GM21367 (cell line): Measurements from ENCODE around the gene AKAP13.
A peak's percentile ranks its signal among the peaks of the same experiment; 100 is the strongest.
"Not testable (repeated sequence)": the region's sequence is repeated elsewhere in the genome, so short reads cannot be mapped to it uniquely, and the experiment has no call there.

ENCODE experiments used
- ATAC-seq: cut with Tn5 transposase; IDR thresholded peaks from one replicate; pipeline ENCODE4 v1.9.1; 2021; ENCODE audit not compliant: unreplicated experiment

AKAP13 gene

GRCh38 chr15:85440451-85440850, 60.0 kb downstream of the AKAP13 start:
- no peak for ATAC-seq

GRCh38 chr15:85441854-85442253, 61.5 kb downstream of the AKAP13 start:
- ATAC-seq = not testable (repeated sequence)

GRCh38 chr15:85443046-85443445, 62.6 kb downstream of the AKAP13 start:
- ATAC-seq = peak; percentile 34

- ATAC-seq = peak; percentile 66
Observed at GRCh38 chr15:85443593-85444087, 63.2 kb downstream of the AKAP13 start.

GRCh38 chr15:85444122-85444745, 63.8 kb downstream of the AKAP13 start:
- no peak for ATAC-seq

- ATAC-seq = no peak
Observed at GRCh38 chr15:85445361-85445760, 65.0 kb downstream of the AKAP13 start.

GRCh38 chr15:85451099-85451700, 70.8 kb downstream of the AKAP13 start:
- no peak for ATAC-seq

GRCh38 chr15:85452436-85452835, 72.0 kb downstream of the AKAP13 start:
- ATAC-seq = no peak

- no peak for ATAC-seq
Observed at GRCh38 chr15:85453144-85453872, 72.9 kb downstream of the AKAP13 start.

- ATAC-seq = no peak
Observed at GRCh38 chr15:85454403-85454802, 74.0 kb downstream of the AKAP13 start.

GRCh38 chr15:85455891-85456290, 75.5 kb downstream of the AKAP13 start:
- no peak for ATAC-seq

GRCh38 chr15:85456798-85457197, 76.4 kb downstream of the AKAP13 start:
- ATAC-seq = no peak

GRCh38 chr15:85457392-85457968, 77.1 kb downstream of the AKAP13 start:
- peak; percentile 86 for ATAC-seq

GRCh38 chr15:85458764-85459163, 78.4 kb downstream of the AKAP13 start:
- ATAC-seq = no peak

- ATAC-seq = no peak
Observed at GRCh38 chr15:85462029-85462428, 81.6 kb downstream of the AKAP13 start.

- ATAC-seq = no peak
Observed at GRCh38 chr15:85463276-85463892, 83.0 kb downstream of the AKAP13 start.

GRCh38 chr15:85463976-85464375, 83.6 kb downstream of the AKAP13 start:
- no peak for ATAC-seq

GRCh38 chr15:85464471-85464870, 84.1 kb downstream of the AKAP13 start:
- ATAC-seq = no peak

GRCh38 chr15:85470563-85471271, 90.3 kb downstream of the AKAP13 start:
- no peak for ATAC-seq

GRCh38 chr15:85472349-85472748, 91.9 kb downstream of the AKAP13 start:
- no peak for ATAC-seq

- ATAC-seq = no peak
Observed at GRCh38 chr15:85473455-85473854, 93.1 kb downstream of the AKAP13 start.
